GM21447 (cell line): ENCODE measurements around the gene MARS1.

Source experiments
- ATAC-seq: cut with Tn5 transposase; IDR thresholded peaks from one replicate; pipeline ENCODE4 v1.9.1; 2021; ENCODE audit not compliant: unreplicated experiment

MARS1 gene

GRCh38 chr12:57526477-57527126 lies 38.7 kb downstream of the MARS1 start:
- ATAC-seq = no peak

DNA sequence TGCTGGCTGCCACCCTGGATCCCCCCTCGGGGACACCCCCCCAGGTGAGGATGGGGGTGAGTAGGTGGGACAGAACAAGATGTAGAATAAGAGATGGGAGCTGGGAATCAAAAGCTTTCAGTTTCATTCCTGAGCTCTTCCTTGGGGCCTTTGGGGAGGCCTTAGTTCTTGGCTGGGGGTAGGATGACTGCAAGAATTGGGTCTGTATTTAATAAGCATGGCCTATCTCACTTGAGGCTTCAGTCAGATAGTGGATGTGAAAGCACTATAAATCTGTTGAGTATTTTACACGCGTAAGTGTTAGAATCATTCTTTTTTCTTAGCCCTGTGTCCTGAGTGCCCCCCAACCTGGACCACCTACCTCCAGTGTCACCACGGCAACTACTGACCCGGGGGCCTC lies 39.3 kb downstream of the MARS1 start:
- no peak for ATAC-seq

DNA sequence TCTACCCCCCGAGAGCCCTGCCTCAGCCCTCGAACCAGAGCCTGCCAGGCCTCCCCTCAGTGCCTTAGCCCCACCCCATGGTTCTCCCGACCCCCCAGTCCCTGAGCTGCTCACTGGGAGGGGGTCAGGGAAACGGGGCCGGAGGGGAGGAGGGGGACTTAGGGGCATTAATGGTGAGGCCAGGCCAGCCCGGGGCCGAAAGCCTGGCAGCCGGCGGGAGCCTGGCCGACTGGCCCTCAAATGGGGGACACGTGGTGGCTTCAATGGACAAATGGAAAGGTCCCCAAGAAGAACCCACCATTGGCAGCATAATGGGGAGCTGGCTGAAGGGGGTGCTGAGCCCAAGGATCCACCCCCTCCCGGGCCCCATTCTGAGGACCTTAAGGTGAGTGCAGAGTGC lies 40.3 kb downstream of the MARS1 start:
- ATAC-seq = no peak

- ATAC-seq = no peak
Observed at GRCh38 chr12:57528831-57529555, 41.1 kb downstream of the MARS1 start.

GRCh38 chr12:57529831-57530230 lies 42.0 kb downstream of the MARS1 start:
- no peak for ATAC-seq

DNA sequence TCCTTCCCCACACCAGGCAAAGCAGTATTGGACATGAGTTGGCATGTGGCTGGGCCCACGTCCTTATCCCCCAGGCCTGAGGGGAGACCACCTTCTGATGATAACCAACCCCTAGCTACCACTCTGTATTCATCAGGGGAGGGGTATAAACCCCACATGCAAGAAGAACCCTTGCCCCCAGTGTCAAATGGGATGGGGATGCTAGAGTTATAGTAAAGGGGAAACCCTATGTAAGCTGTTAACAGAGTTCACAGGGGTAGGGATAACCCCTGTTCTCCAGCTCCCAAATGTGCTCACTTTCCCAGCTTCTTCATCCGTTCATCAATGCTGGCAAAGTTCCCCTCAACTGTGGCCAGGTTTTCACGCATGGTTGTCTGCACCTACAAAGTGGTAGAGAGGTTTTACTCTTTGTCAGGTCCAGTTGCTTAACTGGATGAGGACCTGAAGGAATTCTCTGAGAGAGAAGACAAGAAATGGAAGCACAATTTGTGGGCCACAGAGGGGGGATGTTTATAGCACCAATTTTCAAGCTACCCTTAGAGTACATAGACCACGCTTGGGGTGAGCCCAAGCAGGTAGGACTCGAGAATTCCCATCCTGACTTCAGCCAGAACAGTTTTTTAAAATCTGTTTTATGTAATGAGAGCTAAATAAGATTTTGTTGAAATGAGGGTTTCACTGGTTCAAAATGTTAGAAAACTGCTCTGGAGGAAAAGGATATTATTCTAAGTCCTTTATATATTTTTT lies 42.7 kb downstream of the MARS1 start:
- no peak for ATAC-seq

GRCh38 chr12:57531836-57532235 lies 44.0 kb downstream of the MARS1 start:
- no peak for ATAC-seq

- ATAC-seq = no peak
Observed at GRCh38 chr12:57533108-57533507, 45.2 kb downstream of the MARS1 start.

DNA sequence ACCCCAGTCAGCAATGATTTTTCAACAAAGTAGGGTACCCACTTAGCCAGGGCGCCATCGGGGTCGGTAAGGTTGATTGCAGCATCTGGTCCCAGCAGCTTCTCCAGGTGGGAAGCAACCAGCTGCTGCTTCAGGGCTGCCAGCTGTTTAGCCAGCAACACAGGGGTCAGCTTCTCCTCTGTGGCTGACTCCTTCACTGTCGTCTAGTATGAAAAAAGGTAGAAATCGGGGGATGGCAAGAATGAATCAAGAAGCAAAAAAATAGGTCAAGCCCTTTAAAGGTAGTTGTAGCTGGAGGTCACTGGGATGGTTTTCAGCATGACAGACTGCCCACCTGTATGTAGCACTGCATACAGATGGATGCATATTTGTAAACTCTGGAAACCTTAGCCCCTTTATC lies 46.4 kb downstream of the MARS1 start:
- no peak for ATAC-seq

GRCh38 chr12:57534991-57535543 lies 47.2 kb downstream of the MARS1 start:
- no peak for ATAC-seq

DNA sequence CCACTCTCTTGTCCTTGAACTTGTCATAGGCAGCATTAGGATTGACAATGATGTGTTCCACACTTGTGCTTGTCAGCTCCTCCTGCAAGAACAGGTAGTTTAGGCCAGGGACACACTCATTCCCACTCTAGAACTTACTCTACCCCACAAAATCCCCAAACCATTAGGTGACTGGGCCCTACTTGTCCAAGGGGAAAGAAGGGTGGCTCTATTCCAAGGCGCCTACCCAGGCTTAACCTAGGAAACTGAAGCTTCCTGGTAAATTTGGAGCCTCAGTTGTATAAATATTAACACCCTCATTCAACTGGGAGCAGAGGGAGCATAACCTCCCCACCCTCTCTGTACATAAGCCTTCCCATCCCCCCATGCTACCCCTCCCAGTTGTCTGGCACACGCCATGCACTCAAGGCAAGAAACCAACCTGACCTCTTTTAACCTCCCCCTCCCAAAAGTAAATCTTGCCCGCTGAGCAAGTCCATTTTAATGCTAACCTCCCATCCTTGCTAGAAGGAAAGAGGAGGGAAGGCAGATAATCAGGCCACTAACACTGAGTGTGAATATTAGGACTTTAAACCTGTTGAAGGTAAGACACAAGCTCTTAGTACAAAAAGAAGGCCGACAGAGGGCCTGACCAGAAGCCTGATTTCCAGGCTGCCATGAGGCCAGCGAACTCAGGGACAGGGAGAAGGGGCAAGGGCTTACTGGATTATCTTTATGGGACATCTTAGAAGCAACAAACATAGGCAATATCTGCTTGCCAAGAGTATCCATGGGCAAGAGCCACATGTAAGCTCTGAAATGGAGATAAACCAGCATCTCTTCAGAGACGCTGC lies 48.1 kb downstream of the MARS1 start:
- no peak for ATAC-seq

GRCh38 chr12:57536597-57536942 lies 48.7 kb downstream of the MARS1 start:
- no peak for ATAC-seq

DNA sequence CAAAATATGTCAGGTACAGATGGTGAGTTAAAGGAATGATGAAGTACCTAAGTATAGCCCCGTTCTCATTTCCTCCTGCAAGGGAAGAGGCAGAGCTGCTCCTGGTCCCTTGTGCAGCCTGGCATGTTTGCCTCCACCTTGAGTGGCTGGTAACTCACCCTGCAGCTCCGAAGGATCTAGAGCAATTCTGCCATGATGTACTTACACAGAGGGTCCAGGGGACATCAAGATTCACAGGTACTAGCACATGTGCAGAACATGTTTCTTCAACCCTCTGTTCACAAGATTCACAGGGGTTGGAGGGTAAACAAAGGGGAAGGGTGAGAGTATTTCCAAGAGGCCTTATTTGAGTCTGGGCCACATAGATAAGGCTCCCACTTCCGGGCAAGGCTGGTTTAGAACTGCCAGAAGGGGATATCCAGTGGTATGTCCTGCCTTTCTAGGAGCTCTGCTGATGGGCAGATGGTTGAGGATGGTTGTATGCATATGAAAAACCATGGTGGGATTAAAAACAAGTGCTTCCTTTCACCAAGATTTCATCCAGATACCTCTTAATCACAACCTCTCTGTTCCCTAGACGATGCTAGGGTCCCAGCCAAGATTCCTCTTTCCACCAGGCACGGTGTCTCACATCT lies 51.4 kb downstream of the MARS1 start:
- ATAC-seq = no peak

DNA sequence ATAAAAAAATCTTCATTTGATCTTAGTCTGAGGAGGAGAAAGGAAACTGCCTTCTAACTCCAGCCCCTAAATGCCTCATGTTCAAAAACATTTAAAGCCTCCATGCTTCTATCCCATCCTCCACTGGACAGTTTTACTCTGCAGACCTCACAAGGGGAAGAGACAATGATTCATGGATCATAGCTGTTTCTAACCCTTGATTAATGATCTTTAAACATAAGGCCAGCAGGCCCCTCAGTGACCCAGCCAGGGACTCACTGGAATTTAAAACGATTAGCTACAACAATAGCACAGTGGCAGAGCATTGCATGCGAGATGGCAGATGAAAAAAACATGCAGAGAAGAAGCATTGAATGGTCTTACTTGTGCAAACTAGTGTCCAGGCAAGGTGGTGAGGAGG lies 53.1 kb downstream of the MARS1 start:
- ATAC-seq = no peak

GRCh38 chr12:57541717-57542116 lies 53.8 kb downstream of the MARS1 start:
- no peak for ATAC-seq

DNA sequence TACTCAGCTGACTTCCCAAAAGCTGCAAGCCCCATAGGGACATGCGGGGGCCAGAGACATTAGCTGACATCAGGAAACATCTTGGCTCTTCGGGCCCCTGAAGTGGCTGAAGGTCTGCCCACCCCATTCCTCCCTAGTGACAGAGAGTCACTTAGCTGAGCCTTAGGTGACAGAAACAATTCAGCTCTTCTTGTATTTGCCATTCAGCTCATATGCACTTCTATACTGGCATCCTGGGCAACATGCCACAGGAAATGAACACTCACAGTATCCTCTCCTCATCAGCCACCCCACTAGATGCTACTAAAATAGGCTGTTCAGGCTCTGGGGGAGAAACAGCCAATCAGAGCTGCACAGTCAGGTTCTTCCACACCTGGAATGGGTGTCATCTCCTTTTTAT lies 55.7 kb downstream of the MARS1 start:
- ATAC-seq = no peak

DNA sequence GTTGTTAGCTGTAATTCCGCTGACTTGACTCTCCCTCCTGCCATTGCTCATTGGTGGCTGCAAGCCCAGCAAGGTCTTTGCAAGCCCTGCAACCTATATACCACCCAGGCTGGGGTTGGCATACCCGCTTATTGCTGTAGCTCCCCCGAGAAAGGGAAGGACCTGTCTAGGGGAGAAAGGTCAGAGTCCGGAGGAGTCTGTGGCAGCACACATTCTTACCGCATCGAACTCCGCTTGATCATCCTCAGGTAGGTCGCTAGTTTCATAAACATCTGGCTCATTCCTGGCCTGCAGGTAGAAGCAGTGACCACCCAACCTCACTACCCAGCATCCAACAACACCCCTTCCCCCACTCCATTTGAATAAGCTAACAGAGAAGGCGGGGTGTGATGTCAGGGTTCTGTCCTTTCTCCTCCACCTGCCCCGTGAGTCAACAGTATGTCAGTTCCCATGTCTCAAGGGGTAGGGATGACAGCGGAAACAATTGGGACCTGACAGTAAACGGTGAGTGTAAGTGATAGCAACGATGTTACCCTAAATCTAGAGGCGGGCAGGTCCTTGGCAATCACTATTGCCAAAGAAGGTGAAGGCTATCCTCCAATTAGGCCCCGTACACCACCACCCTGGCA lies 58.1 kb downstream of the MARS1 start:
- no peak for ATAC-seq

GRCh38 chr12:57546438-57547287 lies 58.8 kb downstream of the MARS1 start, which contains the start of gene DCTN2:
TSS of gene DCTN2 (minus strand) at chr12:57547192. CDS start at chr12:57547063, 129 bp downstream.
- peak; percentile 98 for ATAC-seq
